LNCAP (cell line): ENCODE results near the gene BTBD6.

Source experiments
- TF ChIP-seq, protein P1 (sequence below): fragments of 450-650 bp; IDR thresholded peaks from 2 replicates; pipeline ENCODE4 v1.5.1; 2017; ENCODE audit warnings: mild to moderate bottlenecking

Gene BTBD6

DNA sequence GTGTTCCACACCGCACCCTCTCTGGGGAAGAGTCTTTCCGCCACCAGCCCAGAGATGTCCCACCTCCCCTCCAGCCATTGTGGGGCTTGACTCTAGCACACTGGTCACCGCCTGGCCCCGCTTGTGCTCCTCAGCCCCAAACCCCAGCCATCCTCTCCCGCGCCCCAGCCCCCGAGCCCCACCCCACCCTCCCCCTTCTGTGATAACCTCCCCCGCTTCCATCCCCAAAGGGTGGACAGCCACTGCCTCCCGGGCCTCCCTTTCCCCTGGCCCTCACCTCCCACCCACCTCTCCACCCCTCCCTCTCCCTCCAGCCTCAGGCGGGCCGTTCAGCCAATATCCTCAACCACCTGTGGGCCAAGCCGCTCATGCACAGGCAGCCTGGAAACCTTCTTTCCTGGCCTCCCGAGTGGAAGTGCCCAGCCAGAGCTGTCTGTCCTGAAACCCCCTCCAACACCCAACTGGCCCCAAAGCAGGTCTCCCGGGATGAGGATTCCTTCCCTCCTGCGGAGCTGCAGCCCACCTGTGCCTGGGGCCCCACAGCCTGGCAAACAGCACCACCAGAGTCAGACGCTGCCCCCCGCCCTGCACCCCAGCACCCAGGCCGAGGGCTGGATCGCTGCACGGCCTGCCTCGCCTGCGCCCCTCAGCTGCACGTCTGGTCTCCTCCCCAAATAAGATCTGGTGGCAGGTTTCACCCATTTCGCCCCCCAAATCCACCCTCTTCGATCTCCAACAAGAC lies 40.2 kb upstream of the BTBD6 start:
- TF ChIP-seq, protein P1, sequence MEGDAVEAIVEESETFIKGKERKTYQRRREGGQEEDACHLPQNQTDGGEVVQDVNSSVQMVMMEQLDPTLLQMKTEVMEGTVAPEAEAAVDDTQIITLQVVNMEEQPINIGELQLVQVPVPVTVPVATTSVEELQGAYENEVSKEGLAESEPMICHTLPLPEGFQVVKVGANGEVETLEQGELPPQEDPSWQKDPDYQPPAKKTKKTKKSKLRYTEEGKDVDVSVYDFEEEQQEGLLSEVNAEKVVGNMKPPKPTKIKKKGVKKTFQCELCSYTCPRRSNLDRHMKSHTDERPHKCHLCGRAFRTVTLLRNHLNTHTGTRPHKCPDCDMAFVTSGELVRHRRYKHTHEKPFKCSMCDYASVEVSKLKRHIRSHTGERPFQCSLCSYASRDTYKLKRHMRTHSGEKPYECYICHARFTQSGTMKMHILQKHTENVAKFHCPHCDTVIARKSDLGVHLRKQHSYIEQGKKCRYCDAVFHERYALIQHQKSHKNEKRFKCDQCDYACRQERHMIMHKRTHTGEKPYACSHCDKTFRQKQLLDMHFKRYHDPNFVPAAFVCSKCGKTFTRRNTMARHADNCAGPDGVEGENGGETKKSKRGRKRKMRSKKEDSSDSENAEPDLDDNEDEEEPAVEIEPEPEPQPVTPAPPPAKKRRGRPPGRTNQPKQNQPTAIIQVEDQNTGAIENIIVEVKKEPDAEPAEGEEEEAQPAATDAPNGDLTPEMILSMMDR = no peak

DNA sequence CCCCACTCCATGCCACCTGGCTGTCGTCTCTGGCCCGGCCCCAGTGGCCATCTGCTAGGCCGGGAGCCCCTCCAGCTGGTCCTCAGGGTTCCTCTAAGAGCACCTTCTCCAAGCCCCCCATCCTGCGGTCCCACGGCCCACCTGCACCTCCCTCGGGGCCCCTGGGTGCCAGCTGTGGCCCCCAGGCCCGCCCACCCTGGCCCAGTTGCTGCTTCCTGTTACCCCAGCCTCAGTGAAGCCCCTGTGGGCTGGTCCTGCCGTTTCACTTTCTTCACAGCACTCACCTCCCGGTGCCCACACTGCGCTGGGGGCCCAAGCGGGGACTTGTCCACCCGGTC lies 39.6 kb upstream of the BTBD6 start:
- TF ChIP-seq, protein P1 = no peak

DNA sequence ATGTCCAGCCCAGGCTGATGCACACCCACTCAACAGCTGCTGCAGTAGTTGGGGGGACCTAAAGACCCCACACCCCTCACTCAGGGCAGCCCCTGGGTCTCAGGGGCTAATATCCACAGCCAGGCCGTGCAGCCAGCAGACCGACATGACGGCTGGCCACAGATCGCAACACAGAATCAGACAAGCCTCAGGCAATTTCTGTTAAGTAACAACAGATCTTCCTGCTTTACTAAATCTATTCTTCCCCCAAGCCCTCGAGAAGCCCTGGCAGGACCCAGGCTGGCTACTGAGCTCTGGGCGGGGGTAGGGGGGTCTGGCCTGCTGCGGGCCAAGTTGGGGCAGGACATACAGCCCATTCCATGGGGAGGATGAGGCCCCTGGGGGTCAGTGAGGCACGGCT lies 39.2 kb upstream of the BTBD6 start:
- TF ChIP-seq, protein P1 = no peak

DNA sequence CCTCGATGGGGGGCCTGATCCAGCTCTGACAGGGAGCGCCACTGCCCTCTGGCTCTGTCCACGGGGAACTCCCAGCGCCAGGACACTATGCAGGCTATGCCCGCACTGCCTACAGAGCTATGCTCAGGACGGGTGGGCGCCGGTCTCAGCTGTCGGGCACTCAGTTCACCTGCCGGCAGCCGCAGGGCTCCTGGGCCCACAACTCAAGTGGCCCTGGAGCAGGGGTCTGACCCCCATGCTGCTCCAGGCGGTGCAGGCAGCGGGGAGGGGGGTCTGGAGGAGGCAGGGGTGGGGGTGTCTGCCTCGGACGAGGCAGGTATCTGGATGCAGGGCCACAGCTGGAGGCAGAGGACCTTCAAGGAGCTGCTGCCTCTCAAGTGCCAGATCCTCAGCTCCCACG lies 38.7 kb upstream of the BTBD6 start:
- TF ChIP-seq, protein P1 = no peak

DNA sequence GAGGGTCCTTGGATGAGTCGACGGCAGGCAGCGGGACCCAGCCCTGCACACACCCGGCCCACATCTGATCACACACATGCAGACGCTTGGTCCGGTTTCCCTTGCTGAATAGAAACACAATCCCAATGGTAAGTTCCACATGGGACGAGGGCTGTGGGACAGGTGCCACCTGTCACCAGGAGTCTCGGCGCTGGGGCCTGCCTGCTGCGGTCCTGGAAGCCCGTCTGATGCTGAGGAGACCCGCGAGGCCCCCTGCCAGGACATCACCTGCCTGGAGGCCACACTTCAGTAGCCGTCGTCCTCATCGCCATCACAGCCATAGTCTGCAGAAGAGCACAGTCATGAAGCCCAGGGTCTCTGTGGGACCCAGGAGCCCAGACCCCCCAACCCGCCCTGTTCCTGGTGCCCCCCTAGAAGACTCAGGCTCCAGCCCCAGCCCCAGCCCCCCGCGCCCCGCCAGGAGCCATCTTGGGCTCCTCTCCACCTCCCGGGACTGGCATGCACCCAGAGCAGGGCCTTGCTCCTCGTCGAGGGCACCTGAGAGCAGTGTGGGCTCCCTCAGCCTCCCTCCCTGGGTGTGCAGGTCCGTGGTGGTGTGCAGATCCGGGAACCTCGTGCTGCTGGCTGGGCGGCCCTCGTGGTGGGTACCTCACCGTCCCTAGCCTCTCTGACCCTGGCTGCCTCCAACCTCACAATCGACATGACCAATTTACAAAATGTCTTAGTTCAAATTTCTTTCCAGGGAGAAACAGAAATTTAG lies 37.9 kb upstream of the BTBD6 start:
- TF ChIP-seq, protein P1 = no peak

DNA sequence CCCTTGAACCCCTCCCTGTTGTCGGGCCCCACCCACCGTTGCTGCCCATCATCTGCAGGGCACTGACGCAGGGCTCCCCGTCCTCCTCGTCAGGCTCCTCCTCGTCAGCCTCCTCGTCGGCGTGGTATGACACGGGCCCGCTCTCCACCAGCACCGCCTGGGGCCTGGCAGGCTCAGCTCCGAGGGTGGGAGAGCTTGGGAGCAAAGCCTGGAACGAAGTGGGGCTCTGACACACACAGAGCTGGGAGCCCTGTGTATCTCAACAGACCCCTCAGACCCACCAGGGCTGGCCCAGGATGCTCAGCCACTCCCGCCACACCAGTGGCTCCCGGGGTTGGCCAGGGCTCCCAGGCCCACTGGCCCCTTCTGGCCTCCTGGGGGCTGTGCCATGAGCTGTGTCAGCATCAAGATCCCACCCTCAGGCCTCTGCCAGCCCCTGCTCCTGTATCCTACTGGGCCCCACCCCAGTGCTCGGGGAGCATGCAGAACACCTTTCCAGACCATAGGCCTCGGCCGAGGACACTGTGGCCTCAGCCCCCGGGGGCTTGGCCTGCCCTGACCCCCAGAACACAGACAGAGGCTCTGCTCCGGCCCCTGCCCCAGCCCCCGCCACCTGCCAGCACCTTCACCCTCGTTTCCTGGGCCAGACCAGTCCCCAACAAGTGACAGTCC lies 37.1 kb upstream of the BTBD6 start:
- TF ChIP-seq, protein P1 = no peak

DNA sequence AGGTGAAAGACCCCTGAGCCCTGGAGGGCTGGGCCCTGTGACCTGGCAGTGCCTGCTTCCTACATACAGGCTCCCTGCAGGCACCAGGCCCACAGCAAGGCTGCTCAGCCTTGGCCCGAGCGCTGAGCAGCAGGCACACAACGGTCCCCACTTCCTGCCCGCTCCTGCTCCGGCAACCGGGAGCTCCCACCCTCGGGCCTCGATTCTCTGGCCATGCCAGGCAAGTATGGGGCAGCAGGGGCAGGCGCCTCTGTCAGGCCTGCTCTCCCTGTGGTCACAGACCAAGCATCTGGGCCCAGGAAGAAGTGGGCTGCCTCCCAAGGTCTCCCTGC lies 36.6 kb upstream of the BTBD6 start:
- TF ChIP-seq, protein P1 = no peak
